GM12865 (cell line): ENCODE results near the gene MSRB3.
"Not testable (repeated sequence)": the region's sequence is repeated elsewhere in the genome, so short reads cannot be mapped to it uniquely, and the experiment has no call there.

Experiments
- DNase-seq: peaks from one replicate; pipeline ENCODE4 v3.0.0; 2010; ENCODE audit warnings: low read depth
- H3K4me3 ChIP-seq: 2 replicates; pipeline ENCODE4 v1.5.1; 2011; ENCODE audit warnings: mild to moderate bottlenecking, low read depth, low read length, control low read depth
- CTCF ChIP-seq: IDR thresholded peaks from 2 replicates; pipeline ENCODE4 v1.5.1; 2011; ENCODE audit warnings: low read length, control low read depth, low read depth, inconsistent platforms; ENCODE audit not compliant: insufficient read depth; ENCODE audit errors: missing control alignments

MSRB3 gene

GRCh38 chr12:65444996-65445395 lies 166.5 kb downstream of the MSRB3 start:
- no peak for DNase-seq
- H3K4me3 ChIP-seq = no peak overlapping the region
- no peak for TF ChIP-seq CTCF

- no peak for DNase-seq
- H3K4me3 ChIP-seq = no peak overlapping the region
- no peak for TF ChIP-seq CTCF
Observed at GRCh38 chr12:65446901-65447300, 168.4 kb downstream of the MSRB3 start.

- no peak for TF ChIP-seq CTCF
- DNase-seq = no peak
- H3K4me3 ChIP-seq = no peak overlapping the region
Observed at GRCh38 chr12:65449400-65449799, 170.9 kb downstream of the MSRB3 start.

GRCh38 chr12:65450625-65451024 lies 172.1 kb downstream of the MSRB3 start:
- no peak for DNase-seq
- no peak overlapping the region for H3K4me3 ChIP-seq
- no peak for TF ChIP-seq CTCF

- H3K4me3 ChIP-seq = no peak overlapping the region
- TF ChIP-seq CTCF = no peak
- no peak for DNase-seq
Observed at GRCh38 chr12:65454115-65454787, 175.8 kb downstream of the MSRB3 start.

- DNase-seq, H3K4me3 ChIP-seq: not testable (repeated sequence)
Observed at GRCh38 chr12:65457341-65457740, 178.9 kb downstream of the MSRB3 start.

- no peak for TF ChIP-seq CTCF
- no peak overlapping the region for H3K4me3 ChIP-seq
- DNase-seq = no peak
Observed at GRCh38 chr12:65458718-65459117, 180.2 kb downstream of the MSRB3 start.
